ENCODE measurements around the gene EIF4E3.

EIF4E3 gene

DNA sequence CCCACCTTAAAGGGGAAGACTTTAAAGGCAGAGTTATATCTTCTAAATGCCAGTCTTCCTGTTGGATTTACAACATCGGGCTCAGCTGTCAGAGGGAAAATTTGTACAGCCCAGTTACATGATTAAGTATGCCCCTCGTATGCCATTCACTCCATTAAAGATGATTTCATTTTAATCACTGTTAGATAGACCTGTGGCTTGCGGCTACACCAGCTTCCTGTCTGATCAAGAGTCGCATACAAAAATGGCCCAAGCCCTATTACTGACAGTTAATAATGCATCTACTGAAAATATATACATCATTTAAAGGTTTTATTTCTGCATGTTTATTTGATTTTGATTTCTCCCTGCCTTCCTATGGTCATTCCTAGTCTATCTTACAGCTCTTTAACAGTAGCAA, 7.1 kb downstream of the EIF4E3 start:
- TF ChIP-seq, protein P1, sequence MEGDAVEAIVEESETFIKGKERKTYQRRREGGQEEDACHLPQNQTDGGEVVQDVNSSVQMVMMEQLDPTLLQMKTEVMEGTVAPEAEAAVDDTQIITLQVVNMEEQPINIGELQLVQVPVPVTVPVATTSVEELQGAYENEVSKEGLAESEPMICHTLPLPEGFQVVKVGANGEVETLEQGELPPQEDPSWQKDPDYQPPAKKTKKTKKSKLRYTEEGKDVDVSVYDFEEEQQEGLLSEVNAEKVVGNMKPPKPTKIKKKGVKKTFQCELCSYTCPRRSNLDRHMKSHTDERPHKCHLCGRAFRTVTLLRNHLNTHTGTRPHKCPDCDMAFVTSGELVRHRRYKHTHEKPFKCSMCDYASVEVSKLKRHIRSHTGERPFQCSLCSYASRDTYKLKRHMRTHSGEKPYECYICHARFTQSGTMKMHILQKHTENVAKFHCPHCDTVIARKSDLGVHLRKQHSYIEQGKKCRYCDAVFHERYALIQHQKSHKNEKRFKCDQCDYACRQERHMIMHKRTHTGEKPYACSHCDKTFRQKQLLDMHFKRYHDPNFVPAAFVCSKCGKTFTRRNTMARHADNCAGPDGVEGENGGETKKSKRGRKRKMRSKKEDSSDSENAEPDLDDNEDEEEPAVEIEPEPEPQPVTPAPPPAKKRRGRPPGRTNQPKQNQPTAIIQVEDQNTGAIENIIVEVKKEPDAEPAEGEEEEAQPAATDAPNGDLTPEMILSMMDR (IDR thresholded peaks at IDR 0.05; ENCODE audit: borderline replicate concordance, control extremely low read depth, extremely low read depth, insufficient read depth, missing control alignments) = no peak
- in situ Hi-C loops (cut with MboI; ENCODE audit: low sequenced_read_pairs, unreplicated experiment) = loop anchor here (25.0 kb wide), 1 partner anchor 1369 kb away; no protein-coding TSS in a partner anchor

DNA sequence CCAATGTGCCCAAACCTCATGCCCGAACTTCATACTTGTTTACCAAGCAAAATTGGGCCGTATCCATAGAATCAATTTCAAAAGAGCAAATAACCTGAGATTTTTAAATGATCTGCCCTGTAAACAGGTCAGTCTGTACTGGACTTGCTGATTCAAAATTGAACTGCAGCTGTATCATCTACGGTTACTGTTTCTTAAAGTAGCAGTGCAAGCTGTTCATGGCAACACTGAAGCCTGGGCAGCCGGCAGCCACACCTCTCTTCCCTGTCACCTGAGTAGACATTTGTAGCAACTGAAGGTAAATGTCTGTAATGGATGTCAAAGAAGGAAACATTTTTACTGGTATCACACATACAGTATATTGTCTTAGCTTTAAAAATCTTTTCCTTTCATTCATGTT, 10.6 kb downstream of the EIF4E3 start:
- in situ Hi-C loops (cut with MboI; ENCODE audit: low sequenced_read_pairs, unreplicated experiment) = loop anchor here (25.0 kb wide), 1 partner anchor 1373 kb away; no protein-coding TSS in a partner anchor

More for the DNA sequence above, 7.1 kb downstream of the EIF4E3 start:
- no peak for DNase-seq (ENCODE audit: low spot score)

DNA sequence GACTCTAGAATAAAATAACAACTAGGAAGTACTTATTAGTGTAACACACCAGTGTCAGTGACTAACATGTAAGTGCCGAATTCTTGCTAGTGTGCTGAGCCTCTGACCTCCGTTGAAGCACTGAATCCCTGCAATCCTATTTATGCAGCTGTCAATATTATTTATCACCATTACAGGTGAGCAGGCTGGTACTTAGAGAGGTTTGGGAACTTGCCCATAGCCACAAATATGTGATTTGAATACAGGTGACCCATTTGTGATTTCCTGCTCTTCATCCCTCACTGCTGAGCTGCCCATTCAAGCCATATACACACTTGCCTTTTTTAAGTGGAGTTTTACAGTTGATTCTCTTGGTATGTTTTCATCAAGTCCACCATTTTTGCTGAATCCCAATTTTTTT, 12.2 kb downstream of the EIF4E3 start:
- TF ChIP-seq, protein P1 (IDR thresholded peaks at IDR 0.05; ENCODE audit: borderline replicate concordance, control extremely low read depth, extremely low read depth, insufficient read depth, missing control alignments) = no peak
- DNase-seq (ENCODE audit: low spot score) = no peak
- in situ Hi-C loops (cut with MboI; ENCODE audit: low sequenced_read_pairs, unreplicated experiment) = loop anchor here (25.0 kb wide), 1 partner anchor 1374 kb away; no protein-coding TSS in a partner anchor

More for the DNA sequence above, 10.6 kb downstream of the EIF4E3 start:
- no peak for DNase-seq (ENCODE audit: low spot score)
- TF ChIP-seq, protein P1 (IDR thresholded peaks at IDR 0.05; ENCODE audit: borderline replicate concordance, control extremely low read depth, extremely low read depth, insufficient read depth, missing control alignments) = no peak

DNA sequence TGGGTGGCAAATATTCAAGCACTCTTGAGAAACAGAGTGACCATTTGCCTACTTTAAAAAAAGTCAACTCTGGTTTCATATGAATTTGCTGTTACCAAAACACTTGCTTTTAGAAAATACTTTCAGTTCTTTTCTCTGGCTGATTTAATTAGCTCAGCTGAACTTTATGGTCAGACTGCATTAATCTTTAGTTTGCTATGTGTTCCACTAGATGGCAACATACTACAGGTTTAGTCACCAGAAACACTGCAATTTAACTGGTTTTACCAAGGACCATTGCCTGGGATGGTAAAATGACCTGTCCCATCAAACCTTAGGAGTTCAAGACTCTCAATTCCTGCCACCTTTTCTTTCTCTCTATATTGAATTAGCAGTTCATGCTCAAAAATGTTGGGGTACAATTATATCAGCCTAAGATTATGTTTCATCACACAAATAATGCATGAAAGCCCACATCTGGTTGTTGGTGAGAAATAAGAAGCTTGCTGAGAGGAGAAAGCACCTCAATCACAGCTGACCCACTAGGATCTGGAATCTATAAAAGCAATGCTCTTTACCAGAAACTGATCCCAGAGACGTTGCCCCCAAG, 14.2 kb downstream of the EIF4E3 start:
- TF ChIP-seq, protein P1 (IDR thresholded peaks at IDR 0.05; ENCODE audit: borderline replicate concordance, control extremely low read depth, extremely low read depth, insufficient read depth, missing control alignments) = peak; percentile 53
- peak; percentile 73 for DNase-seq (ENCODE audit: low spot score)
- in situ Hi-C loops (cut with MboI; ENCODE audit: low sequenced_read_pairs, unreplicated experiment) = loop anchor here (25.0 kb wide), 1 partner anchor 1376 kb away; no protein-coding TSS in a partner anchor

DNA sequence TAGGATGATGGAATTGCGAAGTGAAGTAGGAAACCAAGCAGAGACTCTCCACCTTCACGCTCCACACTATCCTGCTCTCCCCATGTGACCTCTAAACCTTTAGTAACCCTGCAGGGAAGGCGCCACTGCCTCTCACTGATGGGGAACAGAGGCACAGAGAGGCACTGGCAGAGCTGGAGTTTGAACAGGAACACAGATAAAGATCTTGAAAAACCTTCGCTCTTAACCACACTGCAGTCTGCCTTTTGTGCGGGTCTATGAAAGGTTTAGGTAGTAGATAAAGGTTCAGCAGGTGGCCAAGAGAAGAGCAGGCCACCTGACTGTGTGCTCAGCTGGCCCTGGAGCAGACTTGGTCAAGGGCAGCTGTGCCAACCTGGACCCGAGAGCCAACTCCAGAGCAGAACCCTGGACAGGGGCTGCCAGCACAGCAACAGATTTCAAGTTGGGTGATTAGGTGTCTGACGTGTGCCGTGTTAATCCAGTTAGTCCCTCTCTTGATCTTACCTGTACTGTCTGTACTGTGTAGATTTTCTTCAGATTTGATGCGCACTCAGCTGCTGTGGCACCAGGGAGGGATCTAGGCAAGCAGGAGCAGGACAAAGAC, 15.2 kb downstream of the EIF4E3 start:
- TF ChIP-seq, protein P1 (IDR thresholded peaks at IDR 0.05; ENCODE audit: borderline replicate concordance, control extremely low read depth, extremely low read depth, insufficient read depth, missing control alignments) = no peak
- in situ Hi-C loops (cut with MboI; ENCODE audit: low sequenced_read_pairs, unreplicated experiment) = loop anchor here (25.0 kb wide), 1 partner anchor 1377 kb away; no protein-coding TSS in a partner anchor
- DNase-seq (ENCODE audit: low spot score) = no peak

DNA sequence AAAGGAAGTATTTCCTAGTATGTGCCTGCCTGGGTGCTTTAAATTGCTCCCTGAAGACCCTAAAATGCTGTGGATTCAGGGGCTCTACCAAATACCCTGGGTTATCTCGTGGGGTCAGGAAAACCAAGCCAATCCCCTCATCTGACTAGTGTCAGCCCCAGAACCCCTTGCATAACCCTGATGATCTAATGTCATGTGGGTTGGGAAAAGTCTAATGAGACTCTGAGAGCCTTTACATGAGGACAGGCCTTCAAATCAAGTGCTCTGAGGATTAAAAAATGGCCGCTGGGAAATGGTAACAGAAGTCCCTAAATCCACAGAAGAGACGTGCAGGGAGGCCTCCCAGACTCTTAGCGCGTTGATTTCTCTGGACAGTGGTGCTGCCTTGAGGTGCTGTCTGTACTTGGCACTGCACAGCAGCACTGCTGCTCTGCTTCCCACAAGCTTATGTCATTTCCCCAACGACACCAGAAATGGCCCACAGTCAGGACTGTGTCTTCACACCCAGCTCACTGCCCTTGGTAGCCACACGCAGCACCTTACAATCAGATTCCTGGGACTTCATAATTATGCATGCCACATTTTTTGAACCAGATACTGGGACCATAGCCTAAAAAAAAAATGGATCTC, 16.6 kb downstream of the EIF4E3 start:
- TF ChIP-seq, protein P1 (IDR thresholded peaks at IDR 0.05; ENCODE audit: borderline replicate concordance, control extremely low read depth, extremely low read depth, insufficient read depth, missing control alignments) = no peak
- no peak for DNase-seq (ENCODE audit: low spot score)
- in situ Hi-C loops (cut with MboI; ENCODE audit: low sequenced_read_pairs, unreplicated experiment) = loop anchor here (25.0 kb wide), 1 partner anchor 1379 kb away; no protein-coding TSS in a partner anchor
